Right hindlimb (tissue), 1 donor: ENCODE measurements around the gene TIRAP.
A peak's percentile ranks its signal among the peaks of the same experiment; 100 is the strongest.
"Not testable (repeated sequence)": the region's sequence is repeated elsewhere in the genome, so short reads cannot be mapped to it uniquely, and the experiment has no call there.

Experiments used
- DNase-seq: peaks from one replicate; pipeline ENCODE4 v3.0.0-alpha.2; 2018

The TIRAP gene

GRCh38 chr11:126288237-126288636 lies 5.3 kb downstream of the TIRAP start:
- DNase-seq: no peak

DNA sequence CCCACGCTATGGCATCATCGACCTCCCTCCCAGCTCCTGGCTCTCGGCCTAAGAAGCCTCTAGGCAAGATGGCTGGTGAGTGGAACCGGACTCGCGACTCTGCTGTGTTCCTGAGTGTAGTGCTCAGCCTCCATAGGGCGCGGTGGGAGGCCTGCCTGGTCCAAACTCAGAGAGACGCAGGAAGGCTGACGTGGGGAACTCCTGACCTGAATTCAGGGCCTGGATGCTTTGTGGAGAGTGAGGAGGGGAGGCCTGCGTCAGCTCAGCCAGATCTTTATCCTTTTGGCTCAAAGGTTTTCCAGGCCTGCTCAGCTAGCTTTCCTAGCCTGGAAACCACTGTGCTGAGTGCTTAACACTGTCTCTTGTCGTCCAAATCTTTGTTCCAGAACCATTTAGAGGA lies 8.0 kb downstream of the TIRAP start:
- DNase-seq: no peak

GRCh38 chr11:126293726-126294125 lies 10.8 kb downstream of the TIRAP start:
- no peak for DNase-seq

DNA sequence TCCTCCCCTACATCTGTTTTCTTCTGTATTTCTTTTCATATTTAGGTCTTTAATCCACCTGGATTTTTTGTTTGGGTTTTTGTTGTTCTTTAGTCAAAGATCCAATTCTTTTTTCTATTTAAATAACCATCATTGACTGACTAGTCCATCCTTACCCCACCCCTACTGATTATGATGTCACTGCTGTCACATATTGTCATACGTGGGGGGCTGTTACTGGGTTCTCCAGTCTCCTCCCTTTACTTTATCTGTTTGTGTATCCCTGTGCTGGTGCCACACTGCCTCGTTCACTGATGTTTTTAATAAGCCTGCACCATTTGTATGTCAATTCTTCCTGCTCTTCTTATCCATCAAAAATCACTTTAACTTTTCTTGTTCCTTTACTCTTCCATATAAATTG lies 14.1 kb downstream of the TIRAP start:
- DNase-seq: no peak

- DNase-seq: peak; percentile 96
These were observed 20.9 kb downstream of the TIRAP start, which contains the start of gene DCPS for GRCh38 chr11:126303623-126304456. DCPS (plus strand) TSS chr11:126304060; CDS start chr11:126304081, 21 bp downstream.

DNA sequence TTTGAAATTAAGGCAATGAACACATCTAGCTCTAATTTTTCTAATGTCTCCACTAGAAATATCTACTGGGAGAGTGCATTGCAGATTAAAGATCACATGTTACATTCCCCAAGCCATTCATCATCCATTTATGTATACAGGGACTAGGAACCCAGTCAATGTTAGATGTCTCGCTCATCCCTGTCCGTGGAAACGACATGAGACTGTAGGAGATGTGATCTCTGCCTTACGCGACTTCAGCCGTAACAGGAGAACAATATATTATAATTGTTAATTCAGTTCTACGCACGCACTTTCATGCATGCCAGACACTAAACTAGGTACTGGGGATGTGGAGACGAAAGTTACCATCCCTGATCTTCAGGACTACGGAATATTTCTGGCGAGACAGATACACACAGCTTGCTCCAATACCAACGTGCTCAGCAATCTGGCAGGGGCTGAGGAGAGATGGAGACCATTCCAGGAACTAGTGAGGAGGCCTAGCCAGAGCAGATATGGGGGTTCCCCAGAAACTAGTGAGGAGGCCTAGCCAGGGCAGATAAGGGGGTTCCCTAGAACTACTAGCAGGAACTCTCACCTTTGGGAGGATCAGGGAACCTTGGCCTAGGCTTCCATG lies 21.7 kb downstream of the TIRAP start:
- DNase-seq: no peak

DNA sequence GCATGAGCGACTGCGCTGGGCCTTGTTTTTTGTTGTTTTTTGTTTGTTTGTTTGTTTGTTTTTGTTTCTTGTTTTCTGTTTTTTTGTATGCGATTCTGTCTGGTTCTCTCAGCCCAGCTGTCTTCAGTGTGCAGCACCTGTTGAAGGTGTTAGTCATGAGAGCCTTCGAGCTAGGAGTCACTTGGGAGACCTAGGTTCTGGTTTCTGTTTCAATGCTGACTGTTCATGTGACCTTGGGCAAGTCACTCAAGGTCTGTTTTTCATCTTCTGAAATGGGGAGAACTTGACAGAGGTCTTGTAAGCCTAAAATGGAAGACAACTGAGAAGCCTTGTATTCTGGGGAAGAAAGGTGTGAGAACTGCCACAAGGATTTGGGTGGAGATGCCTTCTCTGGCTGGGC lies 22.8 kb downstream of the TIRAP start:
- DNase-seq: no peak

DNA sequence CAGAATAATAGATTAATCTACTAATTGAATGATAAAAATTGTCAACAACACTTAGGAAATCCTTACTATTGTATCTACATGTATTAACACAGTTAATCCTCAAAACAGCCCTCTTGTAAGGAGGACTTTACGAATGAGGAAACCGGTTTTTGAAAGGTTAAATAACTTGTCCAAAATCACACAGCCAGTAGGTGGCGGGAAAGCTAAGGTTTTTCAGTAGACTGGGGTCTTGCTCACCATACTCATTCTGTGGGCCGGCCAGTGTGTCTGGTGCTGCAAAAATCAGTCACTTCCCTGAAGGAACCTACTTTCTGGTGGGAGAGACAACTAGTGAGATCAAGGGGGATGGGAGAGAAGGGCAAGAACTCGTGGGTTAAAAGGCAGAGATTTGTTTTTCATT lies 24.8 kb downstream of the TIRAP start:
- peak; percentile 57 for DNase-seq

DNA sequence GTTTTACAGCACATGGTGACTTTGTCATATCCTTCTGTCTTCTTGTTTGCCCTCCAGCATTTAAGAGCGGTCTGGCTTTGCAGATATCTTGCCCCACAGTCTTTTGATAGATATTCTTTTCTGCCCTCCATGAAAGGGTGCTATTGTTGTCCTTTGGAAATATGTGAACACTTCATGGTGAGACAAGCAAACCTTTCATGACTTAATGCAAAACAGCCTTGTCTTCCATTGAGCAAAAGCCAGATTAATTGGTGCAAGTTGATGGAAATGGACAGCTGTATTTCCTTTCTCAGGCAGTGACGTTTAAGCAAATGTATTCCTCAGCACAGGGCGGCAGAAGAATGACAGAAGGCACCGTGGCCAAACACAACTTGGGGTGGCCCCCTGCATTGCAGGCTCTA lies 25.4 kb downstream of the TIRAP start:
- no peak for DNase-seq

DNA sequence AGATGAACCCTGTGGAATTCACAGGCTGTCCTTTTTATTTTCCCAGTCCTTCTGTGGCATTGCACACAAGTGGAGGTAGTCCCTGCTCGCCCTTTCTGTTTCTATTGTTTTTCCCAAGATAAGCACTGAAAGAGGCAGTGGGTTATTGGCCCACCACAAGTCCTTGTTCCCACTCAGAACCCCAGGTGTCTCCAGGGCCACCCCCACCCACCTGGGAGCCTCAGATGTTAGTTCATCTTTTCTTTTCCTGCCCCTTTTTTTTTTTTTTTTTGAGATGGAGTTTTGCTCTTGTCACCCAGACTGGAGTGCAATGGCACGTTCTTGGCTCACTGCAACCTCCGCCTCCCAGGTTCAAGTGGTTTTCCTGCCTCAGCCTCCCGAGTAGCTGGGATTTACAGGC lies 25.9 kb downstream of the TIRAP start:
- DNase-seq: not testable (repeated sequence)

DNA sequence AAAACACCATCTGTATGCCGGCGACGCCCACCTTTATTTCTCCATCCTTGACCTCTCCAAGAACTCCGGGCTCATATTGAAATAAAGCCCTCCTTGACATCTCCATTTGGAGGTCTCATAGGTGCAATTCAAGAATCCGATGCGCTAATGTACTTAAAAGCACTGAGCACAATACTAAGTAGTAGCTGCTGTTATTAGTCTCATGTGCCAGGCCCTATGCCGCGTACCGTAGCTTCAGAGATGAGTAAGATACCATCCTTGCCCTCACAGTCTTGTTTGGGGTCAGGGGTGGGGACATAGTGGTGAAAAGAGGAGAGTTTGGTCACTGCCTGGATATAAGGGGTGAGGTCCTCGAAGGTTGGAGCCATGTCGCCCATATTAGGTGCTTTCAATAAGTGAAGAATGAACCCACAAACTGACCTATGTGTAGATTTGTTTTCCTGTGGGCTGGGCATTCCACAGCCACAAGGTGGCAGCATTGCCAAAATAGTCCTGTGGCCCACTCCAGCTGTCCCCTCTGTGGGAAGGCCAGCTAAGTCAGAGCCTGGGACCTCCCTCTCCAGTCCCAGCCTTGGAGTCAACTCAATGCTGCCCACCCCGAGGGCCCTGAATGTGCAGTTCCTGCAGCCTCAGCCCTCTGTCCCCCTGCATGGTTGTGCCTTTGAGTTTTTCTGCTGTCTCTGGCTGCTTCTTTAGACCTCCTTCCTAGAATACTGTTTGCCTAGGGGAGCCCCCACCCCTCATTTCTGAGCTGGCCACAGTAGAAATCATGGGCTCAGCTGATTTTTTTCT lies 27.5 kb downstream of the TIRAP start:
- peak; percentile 89 for DNase-seq

- DNase-seq: no peak
These were observed 28.1 kb downstream of the TIRAP start for GRCh38 chr11:126310992-126311310.

DNA sequence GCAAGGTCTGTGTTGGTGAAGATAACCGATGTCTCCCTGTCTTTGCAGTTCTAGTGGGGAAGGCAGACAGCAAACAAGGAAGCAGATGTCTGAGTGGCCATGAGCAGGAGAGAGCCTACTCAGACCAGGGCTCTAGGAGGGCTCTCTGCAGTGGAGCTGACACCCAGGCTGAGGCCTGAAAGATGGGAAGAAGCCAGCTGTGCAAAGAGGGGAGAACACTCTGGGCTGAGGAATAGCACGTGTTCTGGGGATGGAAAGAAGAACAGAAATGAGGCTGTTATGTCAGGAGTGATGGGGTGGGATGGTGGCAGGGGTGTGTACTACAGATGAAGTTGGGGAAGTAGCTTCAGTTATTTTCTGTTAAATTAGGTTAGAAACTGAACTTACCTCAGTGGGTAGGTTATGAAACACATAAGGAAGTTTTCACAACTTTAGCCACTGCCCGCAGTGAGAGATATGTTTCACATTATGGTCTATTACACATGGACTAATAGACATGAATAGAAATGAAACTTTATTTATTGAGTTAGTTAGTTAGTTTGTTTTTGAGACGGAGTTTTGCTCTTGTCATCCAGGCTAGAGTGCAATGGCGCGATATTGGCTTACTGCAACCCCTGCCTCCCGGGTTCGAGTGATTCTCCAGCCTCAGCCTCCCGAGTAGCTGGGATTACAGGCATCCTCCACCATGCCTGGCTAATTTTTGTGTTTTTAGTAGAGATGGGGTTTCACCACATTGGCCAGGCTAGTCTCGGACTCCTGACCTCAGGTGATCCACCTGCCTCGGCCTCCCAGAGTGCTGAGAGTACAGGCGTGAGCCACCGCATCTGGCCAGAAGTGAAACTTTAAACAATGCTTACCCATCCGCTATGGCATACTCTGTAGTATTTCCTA lies 28.8 kb downstream of the TIRAP start:
- DNase-seq: no peak

- DNase-seq: peak; percentile 37
These were observed 30.1 kb downstream of the TIRAP start for GRCh38 chr11:126312961-126313360.

GRCh38 chr11:126313826-126314225 lies 30.9 kb downstream of the TIRAP start:
- no peak for DNase-seq

DNA sequence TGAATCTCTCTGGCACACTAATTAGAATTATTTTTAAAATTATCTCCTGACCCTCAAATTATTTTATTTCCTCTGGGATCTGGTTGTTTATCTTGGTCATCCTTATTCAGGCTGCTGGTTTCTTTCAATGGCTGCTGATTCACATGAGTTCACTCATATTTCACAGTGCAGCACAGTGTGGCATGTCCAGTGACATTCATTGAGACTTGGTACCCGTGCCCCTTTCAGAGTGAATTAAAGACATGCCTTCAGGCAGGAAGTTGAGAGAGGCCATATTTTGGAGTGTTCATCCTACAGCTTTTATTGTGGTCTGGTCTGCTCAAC lies 34.5 kb downstream of the TIRAP start:
- DNase-seq: no peak

GRCh38 chr11:126317756-126318573 lies 35.1 kb downstream of the TIRAP start:
- DNase-seq: peak; percentile 93

- peak; percentile 93 for DNase-seq
These were observed 35.9 kb downstream of the TIRAP start for GRCh38 chr11:126318574-126319373.

DNA sequence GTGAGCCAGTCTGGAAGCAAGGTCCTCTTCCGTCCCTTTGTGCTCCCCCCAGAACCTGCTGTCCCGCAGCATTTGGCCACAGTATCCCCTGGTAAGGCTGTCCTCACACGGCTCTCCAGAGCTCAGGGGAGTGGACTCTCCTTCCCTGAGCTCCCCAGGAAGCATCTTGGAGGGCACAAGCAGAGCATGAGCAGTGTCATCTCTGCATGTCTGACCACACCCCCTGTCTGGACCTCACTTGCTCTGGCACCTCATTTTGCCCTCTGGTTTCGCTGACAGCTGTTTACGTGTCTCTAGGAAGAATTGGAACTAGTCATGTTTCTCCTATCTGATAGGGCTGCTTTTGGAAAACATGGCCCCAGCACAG lies 36.5 kb downstream of the TIRAP start:
- no peak for DNase-seq

DNA sequence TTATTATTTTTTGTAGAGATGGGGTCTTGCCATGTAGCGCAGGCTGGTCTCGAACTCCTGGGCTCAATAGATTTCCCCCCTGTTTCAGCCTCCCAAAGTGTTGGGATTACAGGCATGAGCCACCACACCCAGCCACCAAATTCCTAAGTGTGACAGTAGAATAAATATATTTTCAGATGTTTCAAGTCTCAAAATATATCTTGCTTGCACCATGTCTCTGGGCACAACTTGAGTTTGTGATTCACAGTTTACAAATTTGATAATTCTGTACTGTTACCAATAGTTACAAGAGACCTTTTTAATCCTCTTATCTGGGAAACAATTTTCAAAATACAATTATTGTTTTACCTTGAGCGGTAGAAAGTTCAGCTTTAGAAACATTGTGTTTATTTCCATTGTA lies 40.1 kb downstream of the TIRAP start:
- no peak for DNase-seq
